Left ventricle myocardium superior (tissue), 1 donor: ENCODE results near the gene C10orf143. TPM values are rescaled to one million over a fixed set of nuclear protein-coding genes. Genes with fewer than 3 reads are reported as not detected.
A peak's percentile ranks its signal among the peaks of the same experiment; 100 is the strongest.

Experiments
- ATAC-seq: fragments of 200-7000 bp; cut with Tn5 transposase; one replicate; pipeline ENCODE4 v1.9.1; 2020; ENCODE audit warnings: mild to moderate bottlenecking, moderate library complexity
- DNase-seq: peaks from one replicate; pipeline ENCODE4 v3.0.0-alpha.2; 2020
- intact Hi-C: fragments of 100-400 bp; cut with micrococcal nuclease; formaldehyde crosslinking; loops from one replicate; pipeline ENCODE4 v1.11.0; 2022
- long read RNA-seq: library from polyadenylated mRNA; unstranded; transcript quantifications from one replicate; pipeline ENCODE4 v2.0.0, GENCODE V29; 2021
- total RNA-seq: library from RNA; stranded (reverse); fragmentation: NEBNext Ultra II Directional; extraction: Animal tissue kit (Norgen Biotek cat#: 25700); gene quantifications from one replicate; pipeline ENCODE4 v1.2.1, GENCODE V29; 2021
- donor health status: DM: no; HTN: yes; CAD: no; lungs with severe emphysema.

C10orf143 gene
- total RNA-seq, result 1.3 TPM
- long read RNA-seq, partial matches to known transcripts, result 0 of 1 reads
- long read RNA-seq, other reads (novel, unspliced or antisense), result 0 of 1 reads

DNA sequence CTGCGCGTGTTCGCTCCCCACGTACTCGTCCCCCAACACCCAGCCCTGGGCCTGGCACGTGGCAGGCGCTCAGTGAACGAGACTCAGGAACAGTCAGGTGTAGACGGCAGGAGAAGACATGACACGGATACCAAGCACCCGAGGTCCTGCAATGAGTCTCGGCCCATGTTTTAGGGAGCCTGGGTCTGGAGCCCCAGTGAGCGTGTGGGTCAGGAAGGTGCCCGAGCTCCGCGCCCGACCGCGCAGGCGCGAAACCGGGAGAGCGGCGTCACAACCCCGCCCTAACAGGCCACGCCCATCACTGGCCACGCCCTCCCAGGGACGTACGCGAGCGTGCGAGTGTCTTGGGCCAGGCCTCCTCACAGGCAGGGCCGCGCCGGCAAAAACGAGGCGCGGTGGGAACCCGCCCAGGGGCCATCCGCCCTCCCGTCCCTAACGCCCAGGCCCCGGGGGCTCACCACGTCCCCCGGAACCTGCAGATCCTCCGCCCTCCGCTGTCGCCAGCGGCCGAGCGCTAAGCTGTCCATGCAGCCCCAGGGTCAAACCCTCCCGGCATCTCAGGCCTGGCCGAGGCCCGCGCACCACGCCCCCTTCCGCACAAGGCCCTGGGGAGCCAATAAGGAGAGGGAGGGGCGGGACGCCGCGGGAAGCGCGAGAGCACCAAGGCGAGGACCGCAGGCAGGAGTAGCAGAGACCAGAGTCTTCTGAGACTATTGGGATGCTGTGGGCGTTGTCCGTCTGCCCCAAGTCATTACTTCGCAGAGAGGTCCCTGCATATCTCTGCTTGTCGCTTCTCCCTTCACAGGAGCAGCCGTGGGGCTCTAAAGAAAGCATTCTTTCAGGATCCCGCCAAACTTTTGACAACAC, at the start of gene C10orf143:
Gene C10orf143, minus strand, starts transcription at position 585 of the 867 bp plus-strand sequence. Its CDS starts 58 bp downstream, at position 527.
- DNase-seq (peak; percentile 99), ATAC-seq (peak; percentile 95)
- intact Hi-C loops, result loop anchor here (2.0 kb wide), 1 partner anchor 26 kb away; the partner anchor contains the start of gene GLRX3

DNA sequence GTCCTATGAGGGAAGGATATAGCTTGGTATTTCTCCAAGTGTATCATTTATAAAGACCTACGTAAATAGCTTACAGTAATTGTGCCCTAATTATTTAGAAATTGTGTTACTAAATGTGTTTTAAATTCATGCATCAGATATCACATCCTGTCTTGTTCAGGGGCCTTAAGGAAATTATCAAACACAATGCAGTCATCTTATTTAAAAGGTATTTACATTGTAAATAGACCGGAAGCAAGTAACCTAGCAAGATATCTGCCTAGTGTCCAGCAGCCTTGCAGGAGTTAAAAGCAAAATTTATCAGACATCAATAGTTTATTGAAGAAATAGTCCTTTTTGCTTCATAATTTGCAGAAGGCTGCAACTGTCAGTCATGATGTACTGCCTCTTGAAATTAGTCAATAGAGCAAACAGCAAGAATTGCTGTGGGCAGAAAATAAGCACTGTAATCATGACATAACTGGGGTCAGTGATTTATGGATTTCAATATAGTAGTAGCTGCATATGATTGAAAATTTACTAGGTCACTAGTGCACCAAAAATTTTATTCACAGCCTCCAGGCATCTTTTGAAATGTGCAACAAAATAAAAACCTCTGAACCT, 48.7 kb upstream of the C10orf143 start:
- intact Hi-C loops, result no loop called here
- DNase-seq (no peak), ATAC-seq (no peak)

DNA sequence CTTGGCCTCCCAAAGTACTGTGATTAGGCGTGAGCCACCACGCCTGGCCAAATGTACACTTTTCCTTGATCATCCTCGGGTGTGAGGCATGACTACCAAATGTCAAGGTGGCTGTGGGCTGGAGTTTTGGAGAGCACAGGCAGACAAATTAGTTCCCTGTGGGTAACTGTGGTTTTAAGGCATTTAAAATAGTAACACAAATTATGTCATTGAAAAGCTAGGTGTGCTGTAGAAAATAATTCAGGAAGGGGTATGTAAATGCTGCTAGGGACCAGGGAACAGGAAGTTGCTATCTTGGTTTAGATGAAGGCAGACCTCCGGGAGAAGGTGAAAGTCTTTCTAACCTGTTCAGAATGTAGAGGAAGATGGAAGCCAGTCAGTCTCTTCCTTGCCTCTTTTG, 35.4 kb upstream of the C10orf143 start:
- intact Hi-C loops, result no loop called here
- ATAC-seq (no peak), DNase-seq (no peak)

DNA sequence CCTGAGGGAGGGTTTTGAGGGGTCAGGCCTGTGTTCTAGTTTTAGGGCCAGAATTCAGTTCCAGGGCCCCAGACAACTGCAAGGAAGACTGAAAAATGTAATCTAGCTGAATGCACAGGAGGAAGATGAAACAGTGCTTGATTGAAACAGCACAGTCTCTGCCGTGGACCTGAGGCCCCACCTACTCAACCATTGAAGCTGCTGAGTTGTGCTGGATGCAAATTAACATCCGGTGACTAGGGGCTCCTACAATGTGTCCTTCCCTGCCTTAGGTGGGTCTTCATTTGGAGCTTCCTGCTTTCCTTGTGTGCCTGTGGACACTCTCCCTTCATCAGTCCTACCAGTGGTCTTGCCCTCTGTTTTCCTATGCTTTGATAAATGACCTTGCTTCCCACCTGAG, 31.2 kb upstream of the C10orf143 start:
- ATAC-seq, result no peak
- no peak for DNase-seq
- intact Hi-C loops, result no loop called here

DNA sequence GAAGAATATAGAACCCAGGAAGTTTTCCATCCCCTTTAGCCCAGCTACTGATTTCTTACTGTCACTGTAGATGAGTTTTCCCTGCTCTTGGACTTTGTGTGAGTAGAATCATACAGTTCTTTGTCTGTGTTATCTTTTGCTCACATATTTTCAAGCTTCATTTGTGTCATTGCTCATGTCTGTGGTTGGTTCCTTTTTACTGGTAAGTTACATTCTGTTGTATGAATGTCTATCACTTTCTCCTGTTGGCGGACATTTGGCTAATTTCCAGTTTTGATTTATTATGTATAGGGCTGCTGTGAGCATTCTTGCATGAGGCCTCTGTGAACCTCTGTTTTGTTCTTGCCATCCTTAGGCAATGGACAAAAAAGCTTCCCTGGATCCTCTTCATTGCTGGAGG, 30.8 kb upstream of the C10orf143 start:
- intact Hi-C loops, result no loop called here
- DNase-seq (no peak), ATAC-seq (no peak)

DNA sequence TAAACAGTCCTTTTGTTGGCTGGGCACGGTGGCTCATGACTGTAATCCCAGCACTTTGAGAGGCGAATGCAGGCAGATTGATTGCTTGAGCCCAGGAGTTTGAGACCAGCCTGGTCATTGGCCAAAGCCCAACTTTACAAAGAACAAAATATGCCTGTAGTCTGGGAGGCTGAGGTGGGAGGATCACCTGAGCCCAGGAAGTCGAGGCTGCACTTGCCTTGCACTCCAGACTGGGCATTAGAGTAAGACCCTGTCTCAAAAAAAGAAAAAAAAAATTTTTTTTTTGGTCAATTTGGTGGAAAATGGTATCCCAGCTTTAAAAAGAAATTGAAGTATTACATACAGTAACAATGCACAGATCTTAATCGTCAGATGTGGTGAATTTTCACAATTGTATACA, 30.4 kb upstream of the C10orf143 start:
- no peak for ATAC-seq
- DNase-seq, result no peak
- intact Hi-C loops, result no loop called here

DNA sequence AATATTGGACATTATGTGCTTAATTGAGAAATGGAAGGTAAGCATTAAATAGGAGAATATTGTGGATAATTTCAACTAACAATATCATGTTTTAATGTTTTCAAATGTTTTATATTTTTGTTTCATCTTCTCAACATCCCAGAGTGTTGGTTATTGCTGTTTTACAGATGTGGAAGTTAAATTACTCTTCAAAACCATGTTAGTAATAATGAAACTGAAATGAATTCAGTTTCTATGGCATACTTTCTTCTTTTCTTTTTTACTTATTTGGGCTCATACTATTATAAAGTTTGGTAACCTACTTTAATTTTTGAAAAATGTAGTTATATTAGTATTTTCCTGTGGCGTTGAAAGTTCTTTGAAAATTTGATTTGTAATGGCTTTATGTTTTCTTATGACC, 29.8 kb upstream of the C10orf143 start:
- intact Hi-C loops, result no loop called here
- ATAC-seq, result no peak

DNA sequence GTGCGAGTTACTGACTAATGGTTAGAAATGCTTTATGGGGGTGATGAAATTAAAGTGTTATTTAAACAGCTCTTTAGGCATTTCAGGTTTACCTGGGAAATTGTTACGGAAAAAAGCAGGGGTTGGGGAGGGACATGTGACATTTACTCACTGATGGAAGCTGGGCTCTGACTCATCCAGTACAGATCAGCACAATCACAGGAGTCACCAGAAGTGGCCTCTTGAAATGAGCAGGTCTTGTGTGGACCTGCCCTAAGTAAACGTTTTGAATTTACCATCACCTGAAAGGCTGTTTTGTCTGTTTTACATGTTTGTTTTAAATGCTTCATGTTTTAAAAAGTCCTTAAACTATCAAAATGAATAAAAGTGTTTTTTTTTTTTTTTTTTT, 27.8 kb upstream of the C10orf143 start:
- ATAC-seq, result no peak
- intact Hi-C loops, result no loop called here

More for the DNA sequence above, 29.8 kb upstream of the C10orf143 start:
- DNase-seq, result no peak

DNA sequence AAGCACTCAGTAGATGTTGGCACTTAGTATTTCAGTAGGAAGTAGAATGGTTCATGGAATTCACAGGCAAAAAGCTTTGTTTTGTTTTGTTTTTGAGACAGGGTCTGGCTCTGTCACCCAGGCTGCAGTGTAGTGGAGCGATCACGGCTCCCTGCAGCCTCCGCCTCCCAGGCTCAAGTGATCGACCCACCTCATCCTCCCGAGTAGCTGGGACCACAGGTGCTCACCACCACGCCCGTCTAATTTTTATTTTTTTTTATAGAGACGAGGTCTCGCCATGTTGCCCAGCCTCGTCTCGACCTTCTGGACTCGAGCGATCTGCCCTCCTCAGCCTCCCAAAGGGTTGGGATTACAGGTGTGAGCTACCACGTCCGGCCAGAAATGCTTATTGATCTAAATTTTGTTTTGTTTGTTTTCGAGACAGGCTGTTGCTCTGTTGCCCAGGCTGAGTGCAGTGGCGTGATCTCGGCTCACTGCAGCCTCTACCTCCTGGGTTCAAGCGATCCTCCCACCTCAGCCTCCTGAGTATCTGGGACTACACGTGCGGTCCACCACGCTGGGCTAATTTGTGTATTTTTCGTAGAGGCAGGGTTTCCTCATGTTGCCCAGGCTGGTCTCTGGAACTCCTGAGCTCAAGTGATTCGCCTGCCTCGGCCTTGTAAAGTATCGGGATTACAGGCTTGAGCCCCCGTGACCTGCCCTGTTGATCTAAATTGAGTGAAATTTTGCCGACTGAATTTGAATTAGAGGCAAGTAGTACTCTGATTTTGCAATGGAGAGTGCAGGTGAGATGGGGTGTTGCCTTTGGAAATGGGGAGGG, 27.2 kb upstream of the C10orf143 start:
- ATAC-seq (no peak), DNase-seq (no peak)
- intact Hi-C loops, result loop anchor here (2.0 kb wide), 1 partner anchor 27 kb away; the partner anchor contains the start of gene C10orf143

More for the DNA sequence above, 27.8 kb upstream of the C10orf143 start:
- DNase-seq, result no peak

DNA sequence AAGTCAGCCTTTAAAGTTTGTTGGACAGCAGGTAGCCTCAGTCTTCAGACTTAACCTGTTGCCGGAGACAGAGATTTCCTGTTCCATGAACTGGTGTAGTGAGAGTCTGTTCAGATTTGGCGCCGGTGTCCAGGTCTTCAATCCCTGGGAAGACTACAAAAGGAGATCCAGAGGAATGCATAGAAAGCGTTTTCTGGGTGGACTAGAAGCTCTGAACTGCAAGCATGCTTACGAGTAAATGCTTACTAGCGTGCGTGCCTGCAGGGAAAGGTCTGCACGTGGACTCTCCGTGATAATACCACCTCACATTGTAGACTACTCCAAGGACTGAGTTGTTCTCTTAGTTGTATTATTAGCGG, 26.4 kb upstream of the C10orf143 start:
- ATAC-seq (no peak), DNase-seq (no peak)
- intact Hi-C loops, result loop anchor here (2.0 kb wide), 1 partner anchor 26 kb away; the partner anchor contains the start of gene C10orf143

DNA sequence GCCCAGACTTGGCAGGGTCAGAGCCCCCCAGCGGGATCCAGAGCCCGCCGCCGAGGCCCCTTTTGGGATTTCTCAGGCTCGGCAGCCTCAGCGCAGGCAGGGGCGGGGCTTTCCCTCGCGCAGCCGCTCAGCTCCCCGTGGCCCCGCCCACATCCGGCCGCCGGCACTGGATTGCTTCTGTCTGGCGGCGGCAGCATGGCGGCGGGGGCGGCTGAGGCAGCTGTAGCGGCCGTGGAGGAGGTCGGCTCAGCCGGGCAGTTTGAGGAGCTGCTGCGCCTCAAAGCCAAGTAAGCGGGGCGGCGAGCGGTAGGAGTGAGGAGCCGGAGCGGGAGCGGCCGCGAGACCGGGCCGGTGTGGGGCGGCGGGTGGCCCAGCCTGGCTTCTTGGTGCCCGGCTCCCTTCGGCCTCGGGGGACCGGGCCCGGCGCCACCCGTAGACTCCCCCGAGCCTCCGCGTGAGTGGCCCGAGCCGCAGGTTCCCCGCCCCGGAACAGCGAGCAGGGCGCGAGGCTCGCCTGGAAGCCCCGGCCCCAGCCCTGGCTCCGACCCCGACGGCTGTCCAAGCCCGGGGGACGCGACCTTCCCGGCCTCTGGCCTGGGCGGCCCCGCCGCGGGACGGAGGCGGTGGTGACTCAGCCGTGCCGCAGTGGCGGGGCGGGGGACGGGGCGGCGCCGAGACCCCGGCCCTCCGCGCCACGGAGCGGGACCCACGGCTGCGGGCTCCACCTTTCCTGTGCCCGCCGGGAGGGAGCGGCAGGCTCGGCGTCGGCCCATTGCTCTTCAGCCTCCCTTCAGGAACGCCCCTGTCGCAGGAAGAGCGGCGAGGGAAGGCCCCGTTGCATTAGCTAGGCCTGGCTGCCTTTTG, 25.8 kb upstream of the C10orf143 start, which contains the start of gene GLRX3:
Gene GLRX3, plus strand, starts transcription at position 166 of the 864 bp plus-strand sequence. Its CDS starts 30 bp downstream, at position 196.
- intact Hi-C loops, result loop anchor here (2.0 kb wide), 1 partner anchor 26 kb away; the partner anchor contains the start of gene C10orf143
- peak; percentile 99 for ATAC-seq
- peak; percentile 96 for DNase-seq

DNA sequence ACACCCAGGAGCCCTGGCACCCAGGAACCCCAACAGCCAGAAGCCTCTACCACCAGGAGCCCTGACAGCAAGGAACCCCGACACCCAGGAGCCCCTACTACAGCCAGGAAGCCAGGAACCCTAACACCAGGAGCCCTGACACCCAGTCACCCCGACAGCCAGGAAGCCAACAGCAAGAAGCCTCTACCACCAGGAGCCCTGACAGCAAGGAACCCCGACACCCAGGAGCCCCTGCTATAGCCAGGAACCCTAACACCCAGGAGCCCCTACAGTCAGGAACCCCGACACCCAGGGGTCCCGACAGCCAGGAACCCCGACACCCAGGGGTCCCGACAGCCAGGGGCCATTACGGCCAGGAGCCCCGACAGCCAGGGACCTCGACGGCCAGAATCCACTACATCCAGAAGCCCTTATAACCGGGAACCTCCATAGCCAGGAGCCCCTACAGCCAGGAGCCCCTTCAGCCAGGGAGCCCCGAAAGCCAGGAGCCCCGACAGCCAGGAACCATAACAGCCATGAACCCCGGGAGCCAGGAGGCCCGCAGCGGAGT, 25.1 kb upstream of the C10orf143 start:
- ATAC-seq (no peak), DNase-seq (no peak)
- intact Hi-C loops, result loop anchor here (2.0 kb wide), 1 partner anchor 25 kb away; the partner anchor contains the start of gene C10orf143

DNA sequence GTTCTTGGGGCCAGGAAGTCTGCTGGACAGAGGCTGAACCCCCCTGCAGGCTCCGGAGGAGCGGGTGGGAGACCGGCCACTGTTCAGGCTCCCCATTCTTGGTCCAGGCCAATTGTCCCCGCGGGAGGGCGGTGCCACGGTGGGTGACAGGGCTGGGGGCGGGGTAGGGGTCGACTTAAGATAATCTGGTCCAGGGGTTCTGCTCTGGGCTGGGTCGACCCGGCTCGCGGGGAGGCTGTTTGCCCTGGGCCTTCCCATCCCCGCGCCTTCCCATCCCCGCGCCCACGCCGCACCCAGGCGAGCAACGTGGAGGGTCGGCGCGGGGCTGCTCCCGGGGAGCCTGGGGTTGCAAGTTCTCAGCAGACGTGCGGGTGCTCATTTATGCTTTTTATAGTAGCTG, 18.3 kb upstream of the C10orf143 start:
- no peak for DNase-seq
- intact Hi-C loops, result no loop called here
- no peak for ATAC-seq

DNA sequence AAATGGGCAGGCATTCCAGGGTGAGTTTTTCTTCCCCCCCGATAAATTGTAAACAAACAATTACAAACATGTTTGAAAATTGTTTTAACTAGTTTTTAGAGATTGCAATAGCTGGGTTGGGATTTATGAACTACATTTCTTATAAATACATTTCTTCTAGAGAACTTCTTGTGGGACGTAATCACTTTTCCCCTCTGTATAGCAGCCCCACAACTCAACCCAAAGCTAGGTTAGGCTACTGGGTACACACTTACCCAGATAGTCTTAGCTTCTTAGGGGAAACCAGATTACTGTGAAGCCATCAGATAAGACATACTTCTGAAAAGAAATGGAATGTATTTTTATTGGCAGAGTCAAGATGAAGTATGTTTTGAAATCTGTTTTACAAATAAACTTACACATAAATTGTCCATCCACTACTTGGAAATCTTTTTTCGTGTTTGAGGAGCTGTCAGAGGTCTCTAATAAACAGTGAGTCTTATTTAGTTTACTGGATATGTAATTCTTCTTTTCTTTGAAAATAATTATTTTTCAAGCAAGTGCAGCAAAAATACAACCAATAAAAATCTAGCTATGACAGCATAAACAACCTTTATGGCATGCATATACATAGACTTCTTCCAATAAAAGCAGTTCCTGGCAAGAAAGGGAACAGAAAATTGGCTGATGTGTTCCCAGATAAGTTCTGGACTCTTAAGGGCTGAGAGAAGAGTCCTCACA, 17.6 kb upstream of the C10orf143 start:
- no peak for DNase-seq
- no peak for ATAC-seq
- intact Hi-C loops, result no loop called here

DNA sequence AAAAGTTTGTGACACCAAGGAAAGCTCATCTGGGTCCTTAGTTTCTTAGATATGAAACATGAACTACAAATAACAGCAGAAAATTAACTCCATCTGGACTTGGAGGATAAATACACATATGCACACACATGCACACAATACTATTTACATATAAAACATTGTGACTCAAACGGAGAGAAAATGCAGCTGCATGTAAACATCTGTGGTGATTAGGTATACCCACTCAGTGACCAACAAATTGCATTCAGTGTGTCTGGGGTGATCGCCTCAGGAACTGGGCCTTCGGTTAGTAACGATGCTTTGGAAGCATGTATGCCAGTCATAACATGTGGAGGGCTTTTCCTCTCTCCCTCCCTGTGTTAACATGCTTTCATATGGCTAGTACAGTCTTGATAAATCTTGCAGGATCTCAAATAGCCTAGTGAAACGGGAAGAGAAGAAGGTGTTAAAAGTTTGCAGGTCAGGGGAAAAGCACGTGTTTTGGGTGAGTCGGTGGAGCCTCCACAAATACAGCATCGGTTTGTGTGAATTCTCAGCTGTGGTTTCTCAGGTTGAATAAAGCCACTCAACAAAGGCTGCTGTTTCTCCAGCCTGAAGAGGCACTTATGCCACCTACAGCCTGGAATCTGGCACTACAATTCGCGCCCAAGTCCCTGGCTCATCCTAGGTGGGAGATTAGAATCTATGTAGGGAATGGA, 16.9 kb upstream of the C10orf143 start:
- intact Hi-C loops, result no loop called here
- peak; percentile 43 for DNase-seq
- peak; percentile 85 for ATAC-seq

DNA sequence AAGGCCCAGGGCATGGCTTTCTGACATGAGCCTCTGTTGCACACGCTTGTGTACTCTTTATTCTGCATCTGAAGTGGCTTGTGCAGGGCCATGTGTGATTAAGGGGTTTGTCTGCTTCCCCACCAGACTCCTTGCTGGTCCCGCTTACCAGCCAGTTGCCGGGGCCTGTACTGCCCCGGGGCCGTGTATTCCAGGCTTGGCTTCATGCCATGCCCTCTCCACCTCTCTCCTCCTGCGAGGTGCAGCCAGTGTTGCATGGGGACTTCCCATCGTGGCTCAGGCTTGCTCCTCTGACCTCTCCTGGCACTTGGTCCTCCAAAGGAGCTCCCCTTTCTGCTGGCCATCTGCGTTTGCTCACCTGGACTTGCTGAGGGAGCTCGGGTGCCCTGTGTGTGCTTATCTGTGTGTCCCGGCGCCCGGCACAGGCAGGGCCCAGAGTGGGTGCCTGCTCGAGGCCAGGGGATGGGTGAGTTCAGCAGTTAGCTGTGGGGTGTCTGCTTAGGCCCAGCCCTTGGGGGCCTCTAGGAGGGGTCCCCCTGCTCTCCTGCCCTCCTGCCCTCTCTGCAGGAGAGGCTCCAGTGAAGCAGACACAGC, 11.0 kb upstream of the C10orf143 start:
- no peak for DNase-seq
- intact Hi-C loops, result no loop called here
- no peak for ATAC-seq
